Nephron progenitor cell (in vitro differentiated cells): ENCODE data around the gene C16orf89.
"Not testable (repeated sequence)": the region's sequence is repeated elsewhere in the genome, so short reads cannot be mapped to it uniquely, and the experiment has no call there.

Experiments used
- DNase-seq: peaks from one replicate; pipeline ENCODE4 v3.0.0; 2021
- H3K27ac Mint-ChIP-seq: 2 replicates; pipeline ENCODE4 v1.8.0; 2021; ENCODE audit warnings: mild to moderate bottlenecking, moderate library complexity, mixed read lengths
- H3K27me3 Mint-ChIP-seq: 2 replicates; pipeline ENCODE4 v1.8.0; 2021; ENCODE audit warnings: mild to moderate bottlenecking, low read depth, mixed read lengths; ENCODE audit not compliant: poor library complexity
- H3K36me3 Mint-ChIP-seq: 2 replicates; pipeline ENCODE4 v1.8.0; 2021; ENCODE audit warnings: low read depth, mixed read lengths
- H3K4me1 Mint-ChIP-seq: 2 replicates; pipeline ENCODE4 v1.8.0; 2021; ENCODE audit warnings: mixed read lengths
- H3K4me3 Mint-ChIP-seq: 2 replicates; pipeline ENCODE4 v1.8.0; 2021; ENCODE audit warnings: mild to moderate bottlenecking, moderate library complexity, mixed read lengths
- H3K9me3 Mint-ChIP-seq: 2 replicates; pipeline ENCODE4 v1.8.0; 2021; ENCODE audit warnings: mild to moderate bottlenecking, moderate library complexity, mixed read lengths
- CTCF ChIP-seq: fragments of 200-600 bp; sonication (generic); IDR thresholded peaks from 2 replicates; pipeline ENCODE4 v1.5.0; 2021; ENCODE audit warnings: antibody characterized with exemption

The C16orf89 gene

GRCh38 chr16:5045499-5046115 lies 20.1 kb downstream of the C16orf89 start:
- peaks cover 19% of the 10 kb centered on the region for H3K4me1 Mint-ChIP-seq
- no peaks in the 10 kb centered on the region for H3K9me3 Mint-ChIP-seq
- no peak for TF ChIP-seq CTCF
- no peak overlapping the region for H3K27ac Mint-ChIP-seq
- no peaks in the 10 kb centered on the region for H3K36me3 Mint-ChIP-seq
- H3K4me3 Mint-ChIP-seq: no peak overlapping the region
- H3K27me3 Mint-ChIP-seq: peaks cover 27% of the 10 kb centered on the region
- no peak for DNase-seq

- peaks cover 23% of the 10 kb centered on the region for H3K27me3 Mint-ChIP-seq
- not testable (repeated sequence) for DNase-seq, H3K9me3 Mint-ChIP-seq, H3K27ac Mint-ChIP-seq, H3K4me3 Mint-ChIP-seq, H3K36me3 Mint-ChIP-seq
- peaks cover 23% of the 10 kb centered on the region for H3K4me1 Mint-ChIP-seq
These were observed 21.2 kb downstream of the C16orf89 start for GRCh38 chr16:5044581-5044980.

- no peak for TF ChIP-seq CTCF
- H3K4me1 Mint-ChIP-seq: peaks cover 23% of the 10 kb centered on the region
- no peak overlapping the region for H3K4me3 Mint-ChIP-seq
- no peak for DNase-seq
- H3K27ac Mint-ChIP-seq: no peak overlapping the region
- no peaks in the 10 kb centered on the region for H3K36me3 Mint-ChIP-seq
- no peaks in the 10 kb centered on the region for H3K9me3 Mint-ChIP-seq
- peaks cover 27% of the 10 kb centered on the region for H3K27me3 Mint-ChIP-seq
These were observed 21.7 kb downstream of the C16orf89 start for GRCh38 chr16:5044011-5044540.

- Mint-ChIP-seq H3K27me3 (peaks cover 35% of the 10 kb centered on the region), H3K9me3 (no peaks in the 10 kb centered on the region), H3K27ac (no peak overlapping the region), H3K4me1 (peaks cover 23% of the 10 kb centered on the region), H3K36me3 (no peaks in the 10 kb centered on the region), H3K4me3 (no peak overlapping the region)
- DNase-seq: no peak
- no peak for TF ChIP-seq CTCF
These were observed 23.1 kb downstream of the C16orf89 start for GRCh38 chr16:5042574-5043171.

- no peaks in the 10 kb centered on the region for H3K36me3 Mint-ChIP-seq
- DNase-seq: no peak
- TF ChIP-seq CTCF: no peak
- H3K4me3 Mint-ChIP-seq: no peak overlapping the region
- peaks cover 39% of the 10 kb centered on the region for H3K27me3 Mint-ChIP-seq
- H3K4me1 Mint-ChIP-seq: peaks cover 23% of the 10 kb centered on the region
- no peak overlapping the region for H3K27ac Mint-ChIP-seq
- H3K9me3 Mint-ChIP-seq: no peaks in the 10 kb centered on the region
These were observed 24.1 kb downstream of the C16orf89 start for GRCh38 chr16:5041600-5042133.

GRCh38 chr16:5040451-5040850 lies 25.3 kb downstream of the C16orf89 start:
- no peak for TF ChIP-seq CTCF
- H3K36me3 Mint-ChIP-seq: no peaks in the 10 kb centered on the region
- no peaks in the 10 kb centered on the region for H3K9me3 Mint-ChIP-seq
- no peak overlapping the region for H3K4me3 Mint-ChIP-seq
- H3K27me3 Mint-ChIP-seq: peaks cover 40% of the 10 kb centered on the region
- H3K4me1 Mint-ChIP-seq: peaks cover 29% of the 10 kb centered on the region
- H3K27ac Mint-ChIP-seq: no peak overlapping the region
- DNase-seq: no peak
